Measurements from ENCODE around the gene NAT10. TPM values are rescaled to one million over a fixed set of nuclear protein-coding genes. Genes with fewer than 3 reads are reported as not detected.

NAT10 gene
- total RNA-seq, 1 donor from 2014 or later = 32.2 TPM

GRCh38 chr11:34140149-34140548, 34.7 kb downstream of the NAT10 start:
- peaks cover 36% of the 10 kb centered on the region for H3K36me3 Mint-ChIP-seq (ENCODE audit: low read depth, unreplicated experiment)

DNA sequence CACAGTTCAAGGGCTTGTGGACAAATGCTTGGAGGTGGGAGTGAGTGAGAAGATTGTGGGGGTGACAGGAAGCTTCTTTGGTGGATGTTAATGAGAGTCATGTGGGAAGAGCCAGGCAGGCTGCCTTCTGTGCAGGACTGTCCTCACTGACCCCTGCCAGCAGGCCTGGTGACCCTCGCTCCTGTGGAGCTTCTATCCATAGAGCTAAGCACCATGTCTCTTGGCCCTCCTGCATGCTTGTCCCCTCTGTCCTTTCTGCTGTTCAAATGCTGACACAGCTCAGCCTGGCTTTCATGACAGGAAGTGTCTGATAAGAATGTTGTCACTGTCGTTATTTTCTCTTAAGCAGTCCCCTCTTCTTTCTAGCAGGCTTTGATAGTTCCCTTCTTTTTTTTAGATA, 37.6 kb downstream of the NAT10 start:
- H3K9me3 Mint-ChIP-seq (ENCODE audit: unreplicated experiment) = no peaks in the 10 kb centered on the region
- Histone ChIP-seq H3K27me3 (ENCODE audit: insufficient read depth, low read length) (no peaks in the 10 kb centered on the region), H4K20me1 (ENCODE audit: insufficient read depth, low read length) (peaks cover 28% of the 10 kb centered on the region), H2AFZ (ENCODE audit: low read depth, low read length) (no peak overlapping the region), H3K4me1 (ENCODE audit: insufficient read depth, low read length) (no peaks in the 10 kb centered on the region), H3K9ac (ENCODE audit: low read length) (no peak overlapping the region), H3K27ac (ENCODE audit: low read depth, low read length) (no peak overlapping the region), H3K79me2 (ENCODE audit: insufficient read depth, low read length) (no peaks in the 10 kb centered on the region), H3K9me3 (ENCODE audit: insufficient read depth, low read depth, low read length) (no peaks in the 10 kb centered on the region), H3K4me3 (ENCODE audit: insufficient read depth, low read depth, low read length) (no peak overlapping the region), H3K36me3 (ENCODE audit: insufficient read depth, low read length) (peaks cover 82% of the 10 kb centered on the region), H3K4me2 (ENCODE audit: low read length) (no peak overlapping the region)
- H3K4me1 Mint-ChIP-seq (ENCODE audit: low read depth, unreplicated experiment) = peaks cover 2% of the 10 kb centered on the region
- FAIRE-seq = no peak
- DNase-seq (ENCODE audit: low read depth) = no peak
- H3K27me3 Mint-ChIP-seq (ENCODE audit: low read depth, unreplicated experiment) = no peaks in the 10 kb centered on the region
- H3K27ac Mint-ChIP-seq (ENCODE audit: unreplicated experiment) = no peak overlapping the region
- peaks cover 27% of the 10 kb centered on the region for H3K36me3 Mint-ChIP-seq (ENCODE audit: low read depth, unreplicated experiment)
- TF ChIP-seq EZH2 (IDR thresholded peaks at IDR 0.05; ENCODE audit: insufficient read depth, low read length) (no peak), CTCF (IDR thresholded peaks at IDR 0.05; ENCODE audit: insufficient read depth, low read depth, low read length) (no peak)
- no peak overlapping the region for H3K4me3 Mint-ChIP-seq (ENCODE audit: unreplicated experiment)

More at GRCh38 chr11:34140149-34140548, 34.7 kb downstream of the NAT10 start:
- Histone ChIP-seq H4K20me1 (ENCODE audit: insufficient read depth, low read length) (peaks cover 25% of the 10 kb centered on the region), H2AFZ (ENCODE audit: low read depth, low read length) (no peak overlapping the region), H3K79me2 (ENCODE audit: insufficient read depth, low read length) (no peaks in the 10 kb centered on the region), H3K36me3 (ENCODE audit: insufficient read depth, low read length) (peaks cover 74% of the 10 kb centered on the region), H3K9me3 (ENCODE audit: insufficient read depth, low read depth, low read length) (no peaks in the 10 kb centered on the region), H3K27ac (ENCODE audit: low read depth, low read length) (no peak overlapping the region), H3K4me3 (ENCODE audit: insufficient read depth, low read depth, low read length) (no peak overlapping the region), H3K4me2 (ENCODE audit: low read length) (no peak overlapping the region), H3K9ac (ENCODE audit: low read length) (no peak overlapping the region), H3K27me3 (ENCODE audit: insufficient read depth, low read length) (no peaks in the 10 kb centered on the region), H3K4me1 (ENCODE audit: insufficient read depth, low read length) (no peaks in the 10 kb centered on the region)
- H3K4me1 Mint-ChIP-seq (ENCODE audit: low read depth, unreplicated experiment) = peaks cover 2% of the 10 kb centered on the region
- no peak for FAIRE-seq
- H3K27ac Mint-ChIP-seq (ENCODE audit: unreplicated experiment) = no peak overlapping the region
- H3K27me3 Mint-ChIP-seq (ENCODE audit: low read depth, unreplicated experiment) = no peaks in the 10 kb centered on the region
- TF ChIP-seq EZH2 (IDR thresholded peaks at IDR 0.05; ENCODE audit: insufficient read depth, low read length) = no peak
- TF ChIP-seq CTCF (IDR thresholded peaks at IDR 0.05; ENCODE audit: insufficient read depth, low read depth, low read length) = no peak
- DNase-seq (ENCODE audit: low read depth) = no peak
- no peaks in the 10 kb centered on the region for H3K9me3 Mint-ChIP-seq (ENCODE audit: unreplicated experiment)
- H3K4me3 Mint-ChIP-seq (ENCODE audit: unreplicated experiment) = no peak overlapping the region

- H3K36me3 ChIP-seq (ENCODE audit: insufficient read depth, low read length) = peaks cover 71% of the 10 kb centered on the region
- H2AFZ ChIP-seq (ENCODE audit: low read depth, low read length) = no peak overlapping the region
- no peak for TF ChIP-seq EZH2 (IDR thresholded peaks at IDR 0.05; ENCODE audit: insufficient read depth, low read length)
- TF ChIP-seq CTCF (IDR thresholded peaks at IDR 0.05; ENCODE audit: insufficient read depth, low read depth, low read length) = no peak
- Mint-ChIP-seq H3K4me3 (ENCODE audit: unreplicated experiment) (no peak overlapping the region), H3K27me3 (ENCODE audit: low read depth, unreplicated experiment) (no peaks in the 10 kb centered on the region), H3K27ac (ENCODE audit: unreplicated experiment) (no peak overlapping the region), H3K9me3 (ENCODE audit: unreplicated experiment) (no peaks in the 10 kb centered on the region), H3K4me1 (ENCODE audit: low read depth, unreplicated experiment) (peaks cover 2% of the 10 kb centered on the region), H3K36me3 (ENCODE audit: low read depth, unreplicated experiment) (peaks cover 21% of the 10 kb centered on the region)
- no peaks in the 10 kb centered on the region for H3K27me3 ChIP-seq (ENCODE audit: insufficient read depth, low read length)
- H3K9ac ChIP-seq (ENCODE audit: low read length) = no peak overlapping the region
- DNase-seq (ENCODE audit: low read depth) (no peak), FAIRE-seq (no peak)
- H3K9me3 ChIP-seq (ENCODE audit: insufficient read depth, low read depth, low read length) = no peaks in the 10 kb centered on the region
- H3K4me2 ChIP-seq (ENCODE audit: low read length) = no peak overlapping the region
- H3K27ac ChIP-seq (ENCODE audit: low read depth, low read length) = no peak overlapping the region
- H3K79me2 ChIP-seq (ENCODE audit: insufficient read depth, low read length) = no peaks in the 10 kb centered on the region
- H3K4me1 ChIP-seq (ENCODE audit: insufficient read depth, low read length) = no peaks in the 10 kb centered on the region
- peaks cover 22% of the 10 kb centered on the region for H4K20me1 ChIP-seq (ENCODE audit: insufficient read depth, low read length)
- no peak overlapping the region for H3K4me3 ChIP-seq (ENCODE audit: insufficient read depth, low read depth, low read length)
These were observed 39.6 kb downstream of the NAT10 start for GRCh38 chr11:34145073-34145472.
